Measurements from ENCODE around the gene NAALADL1. TPM values are rescaled to one million over a fixed set of nuclear protein-coding genes. Genes with fewer than 3 reads are reported as not detected.
A peak's percentile ranks its signal among the peaks of the same experiment; 100 is the strongest.

NAALADL1 gene
- total and polyA plus RNA-seq, 9 of the 15 experiments (the other 6 are each of a cell fraction or from before 2014, with no cell fraction given), result 0.06 to 0.72 (median 0.22) TPM; not detected in 4

GRCh38 chr11:65095974-65096806, 37.8 kb upstream of the NAALADL1 start, which contains the start of gene VPS51 (continued):
- TF ChIP-seq ZC3H4 (CRISPR knock-in tag; IDR thresholded peaks at IDR 0.05; ENCODE audit: borderline replicate concordance) (no peak), KAT8 (IDR thresholded peaks at IDR 0.05; ENCODE audit: low read depth) (no peak; the same call in 1 of the 2 replicates), MTA1 (IDR thresholded peaks at IDR 0.05; ENCODE audit: borderline replicate concordance) (0 out of 2 replicates have a peak, but pooled peaks have one; percentile 56), ESRRB (CRISPR knock-in tag; IDR thresholded peaks at IDR 0.05; ENCODE audit: borderline replicate concordance) (no peak), MAFG (tag; conservative IDR thresholded peaks at IDR 0.05) (no peak), UBTF (IDR thresholded peaks at IDR 0.05; ENCODE audit: borderline replicate concordance in 1 of 2, low read depth in 2 of 2, low read length in 2 of 2) (no peak), ILK (tag; IDR thresholded peaks at IDR 0.05; ENCODE audit: borderline replicate concordance, low read depth) (no peak), NCOA6 (IDR thresholded peaks at IDR 0.05) (0 out of 2 replicates have a peak, but pooled peaks have one; percentile 61), ARID1B (IDR thresholded peaks at IDR 0.05) (no peak; the same call in 1 of the 2 replicates), ZKSCAN1 (IDR thresholded peaks at IDR 0.05; ENCODE audit: low read depth, low read length) (peak; percentile 98), SMAD3 (CRISPR knock-in tag; conservative IDR thresholded peaks at IDR 0.05) (peak; percentile 58; the same call in 1 of the 2 replicates), NFXL1 (CRISPR knock-in tag; IDR thresholded peaks at IDR 0.05) (no peak), CBX5 (IDR thresholded peaks at IDR 0.05; ENCODE audit: borderline replicate concordance, low read depth) (peak; percentile 75; the same call in 1 of the 2 replicates), KLF16 (IDR thresholded peaks at IDR 0.05) (no peak), ATF6 (CRISPR knock-in tag; IDR thresholded peaks at IDR 0.05) (no peak), ZNF609 (CRISPR knock-in tag; IDR thresholded peaks at IDR 0.05; ENCODE audit: borderline replicate concordance) (no peak)

Measured in K562 (cell line).